Activated CD8-positive, alpha-beta memory T cell treated with anti-CD3 and anti-CD28 coated beads, Interleukin-2, amount 50 U/mL, for 1 hour (primary cell): Measurements from ENCODE around the gene PPP1R27.

Experiments
- DNase-seq: peaks from one replicate; pipeline ENCODE4 v3.0.0-alpha.2; 2020; ENCODE audit errors: extremely low read depth

Gene PPP1R27

DNA sequence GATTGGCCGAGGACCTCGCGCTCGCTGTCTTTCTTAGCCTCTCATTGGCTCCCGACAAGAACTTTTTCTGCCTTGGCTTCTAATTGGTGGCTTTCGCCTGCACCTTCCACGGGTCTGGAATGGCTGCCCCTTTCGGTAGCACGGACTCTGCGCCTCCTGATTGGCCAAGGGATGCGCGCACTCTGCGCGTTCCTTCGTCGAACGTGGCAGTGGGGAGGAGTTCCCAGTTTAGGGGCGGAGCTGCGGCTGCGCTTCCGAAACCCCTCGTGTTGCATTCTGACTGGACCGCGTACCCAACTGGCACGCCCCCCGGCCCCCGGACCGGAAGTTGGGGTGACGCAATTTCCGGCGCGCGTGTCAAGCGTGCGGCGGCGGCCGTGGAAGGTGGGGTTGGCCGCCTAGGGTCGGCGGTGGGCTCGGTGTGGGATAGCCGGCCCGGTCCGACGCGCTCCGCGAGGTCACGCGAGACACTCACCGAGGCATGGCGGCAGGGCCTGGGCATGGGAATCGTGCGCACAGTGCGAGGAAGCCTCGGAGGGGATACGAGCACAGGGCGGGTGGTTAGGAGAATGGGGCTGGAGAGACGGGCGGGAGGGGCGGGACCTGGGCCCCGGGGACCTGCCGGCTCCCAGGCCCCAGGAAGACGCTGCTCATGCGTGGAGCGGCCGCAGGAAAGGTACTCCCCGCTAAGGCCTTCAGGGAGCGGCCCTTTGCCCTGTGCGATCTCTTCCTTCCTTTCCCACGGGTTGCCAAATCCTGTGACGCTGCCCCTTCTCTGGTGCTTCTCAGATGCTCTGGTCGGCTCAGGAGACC, 26.1 kb upstream of the PPP1R27 start:
- peak; percentile 98 for DNase-seq

DNA sequence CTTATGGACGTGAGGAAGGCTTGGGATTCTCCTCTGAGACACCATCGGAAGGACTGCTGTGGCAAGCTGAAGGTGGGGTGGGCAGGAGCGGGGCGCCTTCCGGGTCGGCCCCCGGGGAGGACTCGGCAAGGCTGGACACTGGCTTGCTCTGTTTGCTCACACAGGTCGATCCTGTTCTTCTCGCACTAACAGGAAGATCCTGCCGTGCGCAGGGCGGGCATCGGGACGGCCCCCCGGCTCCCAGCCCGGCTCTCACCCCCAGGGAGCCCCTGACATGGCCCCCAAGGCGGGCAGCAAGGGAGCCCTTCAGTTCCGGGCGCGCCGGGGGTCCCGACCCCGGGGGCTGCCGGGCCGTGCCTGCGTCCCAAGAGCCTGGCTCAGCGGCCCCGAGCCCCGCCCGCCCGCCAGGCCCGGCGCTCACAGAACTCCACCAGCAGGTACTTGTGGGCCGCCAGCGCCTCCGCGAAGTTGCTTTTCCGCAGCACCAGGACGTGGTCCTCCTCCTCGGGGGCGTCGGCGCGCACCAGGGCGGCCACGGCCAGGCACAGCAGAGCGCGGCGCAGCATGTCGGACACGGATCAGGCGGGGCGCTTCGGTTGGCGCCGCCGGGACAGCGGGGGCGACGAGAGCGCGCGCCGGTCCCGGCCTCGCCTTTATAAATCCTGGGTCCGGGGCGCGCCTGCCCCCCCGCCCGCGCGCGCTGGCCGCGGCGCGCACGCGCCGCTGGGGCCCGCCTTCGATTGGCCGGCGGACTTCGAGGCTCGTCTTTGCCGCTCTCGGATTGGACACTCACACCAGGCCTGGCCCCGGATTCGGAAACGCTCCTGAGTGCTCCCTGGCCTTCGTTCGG, 25.3 kb upstream of the PPP1R27 start, which contains the start of gene P4HB:
TSS of gene P4HB (minus strand) at position 630 of the 850 bp plus-strand sequence. CDS start at position 566, 64 bp downstream.
- no peak for DNase-seq

DNA sequence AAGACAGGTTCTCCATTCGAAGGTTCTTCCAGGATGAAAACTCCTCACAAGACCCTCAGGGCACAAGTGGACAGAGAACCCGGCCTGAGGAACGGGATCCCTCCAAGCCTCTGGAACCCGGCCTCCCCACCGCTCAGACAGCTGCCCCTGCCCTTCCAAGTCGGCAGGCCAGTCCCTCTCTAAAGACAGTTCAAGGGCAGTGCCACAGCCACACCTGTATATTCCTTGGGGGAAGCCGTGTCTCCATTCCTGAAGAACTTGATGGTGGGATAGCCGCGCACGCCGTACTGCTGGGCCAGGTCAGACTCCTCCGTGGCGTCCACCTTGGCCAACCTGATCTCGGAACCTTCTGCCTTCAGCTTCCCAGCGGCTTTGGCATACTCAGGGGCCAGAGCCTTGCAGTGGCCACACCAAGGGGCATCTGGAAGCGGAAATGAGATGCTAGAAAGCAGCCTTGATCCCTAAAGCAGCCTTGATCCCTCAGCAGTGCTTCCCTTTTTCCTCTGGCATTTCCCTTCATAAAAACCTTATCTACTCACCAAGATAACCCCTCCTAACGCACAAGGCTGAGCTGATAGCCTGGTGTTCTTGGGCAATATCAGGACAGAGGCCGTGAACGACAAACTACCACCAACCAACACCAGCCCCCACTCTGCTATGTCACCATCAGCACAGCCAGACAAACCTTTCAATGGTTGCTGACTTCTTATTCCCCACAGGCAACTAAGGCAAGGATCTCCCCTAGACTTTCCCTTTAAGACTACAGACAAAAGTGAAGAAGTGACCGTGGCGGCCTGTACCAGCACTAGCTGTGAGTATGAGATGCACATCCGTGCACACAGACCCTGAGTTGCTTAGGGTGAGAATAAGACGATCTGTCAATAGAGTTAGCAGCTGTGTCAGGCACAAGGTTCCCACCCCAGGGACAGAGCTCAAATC, 24.4 kb upstream of the PPP1R27 start:
- DNase-seq, result no peak

DNA sequence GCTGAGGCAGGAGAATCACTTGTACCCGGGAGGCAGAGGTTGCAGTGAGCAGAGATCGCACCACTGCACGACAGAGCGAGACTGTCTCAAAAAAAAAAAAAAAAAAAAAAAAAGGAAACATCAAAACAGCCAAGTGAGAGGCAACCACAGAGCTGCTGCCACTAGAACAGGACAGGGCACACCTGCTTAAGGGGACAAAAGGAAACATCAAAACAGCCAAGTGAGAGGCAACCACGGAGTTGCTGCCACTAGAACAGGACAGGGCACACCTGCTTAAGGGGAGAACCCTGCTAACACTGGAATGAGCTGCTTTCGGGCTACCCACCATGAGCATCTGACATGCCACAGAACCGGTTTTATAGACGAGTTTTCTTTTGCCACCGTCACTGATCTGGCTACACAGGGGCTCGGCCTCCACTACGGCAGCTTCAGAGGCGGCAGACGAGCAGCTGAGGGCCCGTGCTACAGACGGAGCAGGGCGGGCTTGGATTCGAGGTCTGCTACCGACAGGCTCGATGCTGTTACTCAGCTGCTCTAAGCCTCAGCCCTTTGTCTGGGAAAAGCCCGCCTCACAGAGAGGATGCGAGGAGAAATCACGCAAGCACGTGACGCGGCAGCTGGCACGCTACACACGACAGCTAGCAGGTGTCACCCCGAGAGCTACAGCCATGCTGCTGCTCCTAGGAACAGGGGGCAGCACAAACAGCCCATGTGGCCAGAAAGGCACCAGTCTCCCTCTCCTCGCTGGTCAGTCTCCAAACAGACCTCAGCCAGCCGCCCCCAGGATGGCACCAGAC, 23.5 kb upstream of the PPP1R27 start:
- DNase-seq, result no peak

DNA sequence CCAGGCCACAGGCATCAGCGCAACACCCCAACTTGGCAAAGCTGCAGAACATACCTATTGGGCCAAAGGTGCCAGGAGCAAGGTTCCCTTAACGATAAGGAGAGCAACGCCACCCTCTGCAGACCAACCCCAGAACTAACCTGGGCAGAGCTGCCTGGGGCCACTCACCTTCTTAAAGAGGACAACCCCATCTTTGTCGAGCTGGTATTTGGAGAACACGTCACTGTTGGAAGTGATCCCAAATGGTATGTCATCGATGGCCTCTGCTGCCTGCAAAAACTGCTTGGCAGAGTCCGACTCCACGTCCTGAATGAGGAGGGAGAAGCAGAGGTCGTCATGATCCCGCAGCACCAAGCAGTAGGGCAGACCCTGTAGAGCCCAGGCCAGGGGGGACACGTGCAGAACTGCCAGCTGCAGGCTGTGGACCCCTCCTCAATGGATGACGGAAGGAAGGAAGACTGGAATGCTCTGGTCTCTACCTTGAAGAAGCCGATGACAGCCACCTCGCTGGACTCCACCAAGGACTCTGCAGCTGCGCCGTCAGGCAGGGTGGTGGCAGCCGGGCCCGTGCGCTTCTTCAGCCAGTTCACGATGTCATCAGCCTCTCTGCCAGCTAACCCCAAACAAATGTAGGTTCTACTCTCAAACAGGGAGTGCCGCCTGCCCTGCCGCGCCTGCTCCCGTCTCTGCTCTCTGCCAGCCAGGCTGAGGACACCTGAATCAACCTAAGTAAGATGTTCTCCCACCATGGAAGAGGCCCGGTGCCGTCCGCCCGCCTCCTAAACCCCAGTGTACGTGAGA, 20.3 kb upstream of the PPP1R27 start:
- no peak for DNase-seq

DNA sequence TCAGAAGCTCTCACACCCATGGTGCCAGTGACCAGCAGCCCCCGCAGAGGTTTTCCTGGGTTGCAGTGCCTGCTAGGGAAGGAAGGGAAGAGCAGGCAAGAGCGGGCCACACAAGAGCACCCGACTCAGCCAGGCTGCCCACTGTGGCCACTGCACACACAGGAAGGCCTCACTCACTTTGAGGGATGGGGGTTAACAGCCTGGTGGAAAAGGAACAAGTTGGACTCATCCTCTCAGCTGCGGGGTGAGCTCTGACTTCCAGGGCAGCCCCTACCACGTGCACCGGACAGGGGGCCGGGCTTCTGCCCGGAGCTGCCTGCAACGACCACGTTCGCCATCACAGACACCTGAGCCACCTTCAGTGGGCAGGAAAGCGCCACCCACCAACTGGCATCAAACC, 17.4 kb upstream of the PPP1R27 start:
- DNase-seq, result no peak

DNA sequence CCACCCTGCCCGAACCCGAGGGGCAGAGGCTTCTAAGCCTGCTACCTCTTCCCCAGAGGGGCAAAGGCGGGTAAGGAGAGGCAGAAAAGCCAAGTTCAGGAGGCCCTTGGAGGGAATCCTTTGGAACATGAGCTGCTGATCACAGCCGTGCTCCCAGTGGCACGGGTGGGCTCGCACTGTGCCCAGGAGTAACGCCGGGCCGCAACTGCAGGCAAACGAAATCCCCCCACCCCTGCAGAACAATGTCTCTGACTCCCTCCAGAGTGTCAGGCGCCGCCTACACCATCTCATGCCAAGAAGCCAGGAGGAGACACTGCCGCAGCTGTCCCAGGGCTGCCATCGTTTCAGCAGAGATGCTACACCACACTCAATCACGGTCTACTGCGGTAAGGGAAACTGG, 16.6 kb upstream of the PPP1R27 start:
- DNase-seq, result no peak

DNA sequence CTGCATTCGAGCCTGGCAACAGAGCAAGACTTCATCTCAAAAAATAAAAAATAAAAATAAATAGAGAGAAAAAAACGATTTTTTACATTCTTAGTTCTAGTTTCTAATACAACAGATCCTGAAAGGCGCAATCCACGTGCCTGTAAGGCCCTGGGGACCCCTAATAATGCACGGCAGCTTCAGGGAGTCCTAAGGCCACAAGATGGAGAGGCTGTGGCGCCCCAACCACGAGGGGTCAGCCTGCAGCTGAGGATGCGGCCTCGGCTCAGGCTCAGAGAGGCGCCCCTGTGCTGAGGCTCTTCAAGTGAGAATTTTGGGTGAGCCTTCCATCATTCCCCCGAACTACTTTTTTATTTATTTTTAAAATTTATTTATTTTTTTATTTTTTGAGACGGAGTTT, 14.6 kb upstream of the PPP1R27 start:
- DNase-seq, result no peak

DNA sequence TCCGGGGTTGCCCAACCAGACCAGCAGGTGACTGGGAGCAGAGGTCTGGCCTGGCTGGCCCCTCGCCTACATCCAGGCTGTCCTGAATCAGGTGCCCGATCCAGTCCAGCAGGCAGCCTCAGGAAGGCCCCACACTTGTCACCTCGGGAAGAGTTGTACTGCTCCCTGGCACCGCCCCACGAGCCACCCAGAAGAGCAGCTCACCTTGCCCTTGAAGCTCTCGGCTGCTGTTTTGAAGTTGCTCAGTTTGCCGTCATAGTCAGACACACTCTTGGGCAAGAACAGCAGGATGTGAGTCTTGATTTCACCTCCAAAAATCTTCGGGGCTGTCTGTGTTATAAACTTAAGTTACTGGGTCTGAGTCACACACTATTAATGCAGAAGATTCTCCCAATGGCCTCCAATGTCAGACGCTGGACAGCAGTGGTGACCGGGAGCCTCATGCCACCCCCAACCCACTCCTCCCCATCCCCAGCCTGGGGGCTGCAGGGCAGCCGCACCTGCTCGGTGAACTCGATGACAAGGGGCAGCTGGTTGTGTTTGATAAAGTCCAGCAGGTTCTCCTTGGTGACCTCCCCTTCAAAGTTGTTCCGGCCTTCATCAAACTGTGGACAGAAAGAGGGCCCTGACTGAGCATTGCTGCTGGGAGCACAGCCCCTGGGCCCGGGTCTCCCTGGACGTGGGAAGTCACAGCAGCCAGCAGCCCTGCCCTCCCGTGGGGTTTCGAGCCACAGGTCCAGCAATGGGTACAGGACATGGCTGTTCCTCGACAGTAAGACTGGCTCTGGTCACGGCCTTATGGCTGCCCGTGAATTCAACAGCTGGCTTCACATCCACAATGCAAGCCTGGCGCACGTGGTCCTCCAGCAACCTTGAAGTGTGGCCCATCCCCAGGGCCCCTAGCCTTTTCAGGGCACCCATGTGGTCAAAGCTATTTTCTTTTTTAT, 12.2 kb upstream of the PPP1R27 start:
- no peak for DNase-seq

DNA sequence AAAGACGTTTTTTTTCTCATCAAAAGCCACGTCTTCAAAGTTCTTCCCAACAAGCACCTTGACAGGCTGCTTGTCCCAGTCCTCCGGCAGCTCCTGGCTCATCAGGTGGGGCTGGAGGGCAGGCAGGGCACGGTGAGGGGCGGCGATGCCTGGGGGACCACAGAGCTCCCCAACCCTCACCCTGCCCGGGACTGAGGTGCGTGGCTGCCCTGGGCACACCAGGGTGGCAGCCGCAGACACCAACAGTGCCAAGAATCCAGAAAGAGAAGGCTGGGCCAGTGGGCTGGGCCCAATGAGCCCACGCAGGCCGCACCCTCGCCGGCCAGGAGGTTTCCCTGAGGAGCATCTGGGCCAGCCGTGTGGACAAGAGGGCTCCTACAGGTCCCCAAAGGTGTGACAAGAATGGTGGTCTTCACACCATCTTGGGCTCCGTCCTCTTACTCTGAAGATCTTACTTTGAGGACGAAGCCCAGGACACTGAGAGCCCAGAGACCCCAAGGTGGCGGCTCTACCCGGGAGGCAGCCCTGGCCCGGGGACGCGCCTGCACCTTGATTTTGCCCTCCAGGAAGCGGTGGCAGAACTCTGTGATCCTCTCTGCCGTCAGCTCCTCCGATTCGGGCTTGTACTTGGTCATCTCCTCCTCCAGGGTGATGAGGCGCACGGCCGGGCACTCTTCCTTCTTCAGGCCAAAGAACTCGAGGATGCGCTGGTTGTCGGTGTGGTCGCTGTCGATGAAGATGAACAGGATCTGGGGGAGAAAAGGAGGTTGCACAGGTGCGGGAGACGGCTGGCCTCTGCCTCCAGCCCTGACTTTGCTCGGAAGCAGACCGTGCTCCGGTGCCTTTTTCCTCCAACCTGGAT, 11.3 kb upstream of the PPP1R27 start:
- no peak for DNase-seq

DNA sequence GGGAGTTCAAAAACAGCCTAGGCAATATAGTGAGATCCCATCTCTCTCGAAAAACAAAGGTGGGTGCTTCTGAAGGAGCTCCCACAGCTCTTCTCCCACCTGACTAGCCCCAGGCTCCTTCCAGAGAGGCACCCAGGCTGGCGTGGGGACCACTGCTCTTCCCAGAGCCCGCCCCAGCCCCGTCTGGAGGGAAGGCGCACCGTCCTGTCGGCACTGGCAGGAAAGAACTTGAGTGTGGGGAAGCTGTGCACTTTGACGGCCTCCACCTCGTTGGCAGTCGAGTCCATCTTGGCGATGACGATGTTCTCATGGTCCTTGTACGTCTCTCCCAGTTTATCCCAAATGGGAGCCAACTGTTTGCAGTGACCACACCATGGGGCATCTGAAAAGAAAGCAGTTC, 10.5 kb upstream of the PPP1R27 start:
- no peak for DNase-seq

DNA sequence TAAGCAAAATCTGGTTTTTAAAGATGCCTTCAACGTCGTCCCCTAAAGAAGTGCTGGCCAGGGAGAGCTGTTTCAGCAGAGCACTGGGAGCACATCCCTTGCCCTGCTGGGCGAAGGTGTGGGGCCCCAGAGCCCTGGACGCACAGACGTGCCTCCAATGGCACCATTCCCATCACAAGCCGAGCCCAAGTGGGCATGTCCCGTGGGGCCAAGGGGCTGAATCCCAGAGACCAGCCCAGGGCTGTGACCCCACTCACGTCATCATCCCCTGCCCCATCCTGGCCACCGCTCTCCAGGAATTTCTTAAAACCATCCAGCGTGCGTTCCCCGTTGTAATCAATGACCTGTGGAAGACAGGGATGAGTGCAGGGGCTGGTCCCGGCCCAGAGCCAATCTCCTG, 10.0 kb upstream of the PPP1R27 start:
- no peak for DNase-seq

DNA sequence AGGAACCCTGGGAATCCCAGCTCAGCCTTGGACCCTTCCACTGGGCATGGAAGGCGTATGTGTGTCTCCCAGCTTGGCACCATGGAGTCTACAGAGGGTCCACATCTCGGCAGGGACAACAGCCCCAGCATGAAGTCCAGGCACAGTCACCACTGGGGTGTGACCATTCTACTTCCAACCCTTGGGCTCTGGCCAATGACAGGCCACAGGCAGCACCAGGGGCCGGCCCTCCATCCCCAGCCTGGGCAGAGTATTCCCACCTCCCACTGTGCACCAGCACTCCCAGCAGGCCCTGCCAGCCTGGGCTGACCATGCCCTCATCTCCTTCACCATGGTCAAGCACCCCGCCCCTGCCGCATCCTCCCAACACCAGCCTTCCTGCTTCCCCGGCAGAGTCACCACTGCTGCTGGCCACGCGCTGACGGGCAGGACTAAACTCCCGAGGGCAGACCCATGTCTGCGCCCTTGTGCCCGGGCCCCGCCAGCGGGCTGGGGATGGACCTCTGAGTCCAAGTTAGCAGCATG, 9.5 kb upstream of the PPP1R27 start:
- no peak for DNase-seq

DNA sequence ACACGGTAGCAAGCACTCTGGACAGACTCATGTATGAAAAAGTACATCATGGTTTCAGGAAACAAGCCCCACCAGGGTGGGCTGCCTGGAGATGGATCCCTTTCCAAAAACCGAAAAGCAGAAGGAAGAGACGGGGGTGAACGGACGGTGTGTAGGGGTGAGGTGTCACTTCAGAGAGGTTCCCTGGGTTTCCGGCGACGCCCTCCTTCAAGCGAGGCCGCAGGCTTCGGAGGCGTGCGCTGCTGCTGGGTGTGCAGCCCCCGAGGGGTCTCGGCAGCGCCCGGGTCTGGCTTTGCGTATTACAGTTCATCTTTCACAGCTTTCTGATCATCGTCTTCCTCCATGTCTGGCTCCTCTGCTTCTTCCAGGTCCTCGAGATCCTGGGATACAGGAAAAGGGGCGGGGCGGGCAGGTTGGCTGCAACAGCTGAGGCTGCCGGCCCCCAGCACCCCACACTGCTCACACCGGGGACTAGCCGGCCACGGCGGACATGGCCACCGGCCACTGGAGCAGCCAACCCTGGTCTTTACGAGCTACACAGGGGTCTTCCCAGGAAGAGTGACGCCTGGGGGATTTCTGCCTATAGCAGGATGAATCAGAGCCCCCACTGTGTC, 9.0 kb upstream of the PPP1R27 start:
- DNase-seq, result no peak

DNA sequence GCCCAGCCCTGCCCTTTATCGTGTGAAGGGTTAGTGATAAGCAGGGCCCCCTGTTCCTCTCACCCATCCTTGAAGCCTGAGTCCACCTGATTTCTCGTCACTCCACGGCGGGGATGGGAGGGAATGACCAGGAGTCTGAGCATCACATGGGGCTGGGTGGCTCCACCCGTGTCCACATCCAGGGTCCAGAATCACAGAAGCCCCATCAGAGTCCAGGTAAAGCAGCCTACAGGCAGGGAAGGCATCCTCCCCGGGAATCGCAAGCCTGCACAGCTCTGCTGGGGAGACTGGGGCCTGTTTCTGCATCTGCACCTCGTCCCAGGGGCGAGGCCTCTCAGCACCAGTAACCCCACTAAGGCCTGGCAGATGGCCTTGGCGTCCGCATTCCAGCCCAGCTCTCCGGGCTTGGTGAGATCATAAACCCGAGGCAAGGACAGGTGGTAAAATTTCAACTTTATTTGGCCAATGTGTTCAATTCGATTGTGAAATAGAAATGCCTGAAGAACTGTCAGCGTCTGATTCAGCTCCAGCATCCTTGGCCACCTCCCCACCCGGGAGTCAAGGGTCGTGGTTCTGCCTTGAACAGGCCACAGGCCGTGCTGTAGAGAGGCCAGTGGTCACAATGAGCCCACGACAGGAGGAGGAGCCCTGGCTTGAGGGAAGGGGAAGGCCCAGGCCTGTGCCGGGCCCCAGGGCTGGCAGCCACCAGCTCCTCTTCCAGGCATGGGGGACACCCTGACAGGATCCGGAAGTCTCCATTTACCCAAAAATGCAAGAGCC, 8.1 kb upstream of the PPP1R27 start:
- DNase-seq, result no peak

DNA sequence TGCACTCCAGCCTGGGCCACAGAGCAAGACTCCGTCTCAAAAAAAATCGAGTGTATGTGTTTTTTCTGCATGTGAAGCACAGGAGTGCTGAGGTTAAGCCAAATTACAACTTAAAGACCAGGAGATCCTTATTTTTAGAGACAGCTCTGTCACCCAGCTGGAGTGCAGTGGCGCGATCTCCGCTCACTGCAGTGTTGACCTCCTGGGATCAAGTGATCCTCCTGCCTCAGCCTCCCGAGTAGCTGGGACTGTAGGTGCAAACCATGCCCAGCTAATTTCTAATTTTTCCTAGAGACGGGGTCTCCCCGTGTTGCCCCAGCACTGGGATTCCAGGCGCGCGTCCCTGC, 7.5 kb upstream of the PPP1R27 start:
- no peak for DNase-seq

DNA sequence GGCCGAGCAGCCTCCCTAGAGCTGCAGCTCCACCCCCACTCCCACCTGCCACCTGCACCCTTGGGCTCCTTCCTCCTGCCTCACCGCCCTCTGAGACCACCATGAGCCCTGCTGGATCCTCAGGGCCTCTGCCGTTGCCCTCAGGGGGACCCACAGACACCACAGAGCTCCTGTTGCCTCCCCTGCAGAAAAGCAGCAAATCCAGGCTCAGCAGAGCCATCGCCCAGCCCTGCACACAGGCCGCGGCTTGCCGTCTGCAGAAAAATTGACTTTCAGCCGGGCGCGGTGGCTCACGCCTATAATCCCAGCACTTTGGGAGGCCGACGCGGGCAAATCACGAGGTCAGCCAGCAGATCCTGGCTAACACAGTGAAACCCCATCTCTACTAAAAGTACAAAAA, 7.0 kb upstream of the PPP1R27 start:
- no peak for DNase-seq
